Trophoblast cell (in vitro differentiated cells and primary cell): ENCODE data around the gene SERPINH1.
"Not testable (repeated sequence)": the region's sequence is repeated elsewhere in the genome, so short reads cannot be mapped to it uniquely, and the experiment has no call there.

Experiments used
- DNase-seq, 2 donors: peaks; one replicate each; pipeline ENCODE4 v3.0.0-alpha.2; 2016
- H2AFZ ChIP-seq: 2 replicates; pipeline ENCODE4 v1.6.1; 2013; ENCODE audit warnings: low read length, moderate library complexity, mild to moderate bottlenecking; ENCODE audit not compliant: insufficient read depth, poor library complexity
- H2AK5ac ChIP-seq: 2 replicates; pipeline ENCODE4 v1.6.1; 2013; ENCODE audit warnings: mild to moderate bottlenecking, low read length
- H2BK120ac ChIP-seq: 2 replicates; pipeline ENCODE4 v1.6.1; 2013; ENCODE audit warnings: low read length, mild to moderate bottlenecking, moderate library complexity; ENCODE audit not compliant: insufficient read depth, poor library complexity
- H2BK12ac ChIP-seq: 2 replicates; pipeline ENCODE4 v1.6.1; 2013; ENCODE audit warnings: mild to moderate bottlenecking, low read length, moderate library complexity
- H2BK5ac ChIP-seq: 2 replicates; pipeline ENCODE4 v1.6.1; 2013; ENCODE audit warnings: low read length, low read depth, moderate library complexity, mild to moderate bottlenecking; ENCODE audit not compliant: poor library complexity
- H3K14ac ChIP-seq: 2 replicates; pipeline ENCODE4 v1.6.1; 2013; ENCODE audit warnings: mild to moderate bottlenecking, low read length
- H3K18ac ChIP-seq: 2 replicates; pipeline ENCODE4 v1.6.1; 2013; ENCODE audit warnings: mild to moderate bottlenecking, low read length
- H3K23ac ChIP-seq: 2 replicates; pipeline ENCODE4 v1.6.1; 2013; ENCODE audit warnings: low read length
- H3K27ac ChIP-seq: 2 replicates; pipeline ENCODE4 v1.5.1; 2013; ENCODE audit warnings: low read depth, mild to moderate bottlenecking, inconsistent platforms, low read length, moderate library complexity
- H3K27me3 ChIP-seq: 2 replicates; pipeline ENCODE4 v1.6.1; 2013; ENCODE audit warnings: inconsistent platforms, mild to moderate bottlenecking, low read length, moderate library complexity; ENCODE audit not compliant: insufficient read depth
- H3K36me3 ChIP-seq, 2 experiments: 1 replicate in 1 of 2; 2 replicates in 1 of 2; pipeline ENCODE4 v1.6.1; 2013; ENCODE audit warnings: low read length in 2 of 2, mild to moderate bottlenecking in 2 of 2, moderate library complexity in 1 of 2; ENCODE audit not compliant: insufficient read depth in 2 of 2, control insufficient read depth in 1 of 2
- H3K4ac ChIP-seq: 2 replicates; pipeline ENCODE4 v1.6.1; 2013; ENCODE audit warnings: low read depth, mild to moderate bottlenecking, low read length, moderate library complexity
- H3K4me1 ChIP-seq, 2 experiments: 1 replicate in 1 of 2; 2 replicates in 1 of 2; pipeline ENCODE4 v1.6.1; 2013; ENCODE audit warnings: low read length in 2 of 2, mild to moderate bottlenecking in 2 of 2, moderate library complexity in 1 of 2; ENCODE audit not compliant: insufficient read depth in 2 of 2, control insufficient read depth in 1 of 2
- H3K4me2 ChIP-seq: 2 replicates; pipeline ENCODE4 v1.6.1; 2013; ENCODE audit warnings: inconsistent platforms, mild to moderate bottlenecking, low read length, moderate library complexity
- H3K4me3 ChIP-seq: 2 replicates; pipeline ENCODE4 v1.5.1; 2013; ENCODE audit warnings: mild to moderate bottlenecking, low read depth, low read length, inconsistent platforms
- H3K79me1 ChIP-seq: one replicate; pipeline ENCODE4 v1.6.1; 2013; ENCODE audit warnings: low read length
- H3K79me2 ChIP-seq: 2 replicates; pipeline ENCODE4 v1.6.1; 2013; ENCODE audit warnings: low read length, mild to moderate bottlenecking; ENCODE audit not compliant: control insufficient read depth, insufficient read depth, poor library complexity
- H3K9ac ChIP-seq: 2 replicates; pipeline ENCODE4 v1.6.1; 2013; ENCODE audit warnings: mild to moderate bottlenecking, low read length
- H3K9me3 ChIP-seq: 2 replicates; pipeline ENCODE4 v1.6.1; 2013; ENCODE audit warnings: low read depth, mild to moderate bottlenecking, control low read depth, inconsistent platforms, low read length; ENCODE audit not compliant: insufficient read depth
- H4K12ac ChIP-seq: 2 replicates; pipeline ENCODE4 v1.6.1; 2013; ENCODE audit warnings: low read depth, mild to moderate bottlenecking, low read length, moderate library complexity
- H4K8ac ChIP-seq: 2 replicates; pipeline ENCODE4 v1.6.1; 2013; ENCODE audit warnings: low read depth, mild to moderate bottlenecking, low read length, moderate library complexity
- H4K91ac ChIP-seq: one replicate; pipeline ENCODE4 v1.6.1; 2013; ENCODE audit warnings: low read depth, mild to moderate bottlenecking, low read length, moderate library complexity
- WGBS: extraction: QIAGEN DNeasy Blood & Tissue Kit; methylation state at CpG from one replicate; pipeline ENCODE4 v1.1.7; 2013; ENCODE audit warnings: missing lambda C conversion rate; ENCODE audit not compliant: insufficient read length, insufficient coverage; ENCODE audit errors: extremely low coverage; 5-methylcytosine and 5-hydroxymethylcytosine counted together

Gene SERPINH1

GRCh38 chr11:75582895-75583717 is 21.1 kb downstream of the SERPINH1 start:
- DNase-seq = peak in 1 of 2 donors; percentile 69
- no CpG with 5 or more reads among the region's 68 CpGs for WGBS

DNA sequence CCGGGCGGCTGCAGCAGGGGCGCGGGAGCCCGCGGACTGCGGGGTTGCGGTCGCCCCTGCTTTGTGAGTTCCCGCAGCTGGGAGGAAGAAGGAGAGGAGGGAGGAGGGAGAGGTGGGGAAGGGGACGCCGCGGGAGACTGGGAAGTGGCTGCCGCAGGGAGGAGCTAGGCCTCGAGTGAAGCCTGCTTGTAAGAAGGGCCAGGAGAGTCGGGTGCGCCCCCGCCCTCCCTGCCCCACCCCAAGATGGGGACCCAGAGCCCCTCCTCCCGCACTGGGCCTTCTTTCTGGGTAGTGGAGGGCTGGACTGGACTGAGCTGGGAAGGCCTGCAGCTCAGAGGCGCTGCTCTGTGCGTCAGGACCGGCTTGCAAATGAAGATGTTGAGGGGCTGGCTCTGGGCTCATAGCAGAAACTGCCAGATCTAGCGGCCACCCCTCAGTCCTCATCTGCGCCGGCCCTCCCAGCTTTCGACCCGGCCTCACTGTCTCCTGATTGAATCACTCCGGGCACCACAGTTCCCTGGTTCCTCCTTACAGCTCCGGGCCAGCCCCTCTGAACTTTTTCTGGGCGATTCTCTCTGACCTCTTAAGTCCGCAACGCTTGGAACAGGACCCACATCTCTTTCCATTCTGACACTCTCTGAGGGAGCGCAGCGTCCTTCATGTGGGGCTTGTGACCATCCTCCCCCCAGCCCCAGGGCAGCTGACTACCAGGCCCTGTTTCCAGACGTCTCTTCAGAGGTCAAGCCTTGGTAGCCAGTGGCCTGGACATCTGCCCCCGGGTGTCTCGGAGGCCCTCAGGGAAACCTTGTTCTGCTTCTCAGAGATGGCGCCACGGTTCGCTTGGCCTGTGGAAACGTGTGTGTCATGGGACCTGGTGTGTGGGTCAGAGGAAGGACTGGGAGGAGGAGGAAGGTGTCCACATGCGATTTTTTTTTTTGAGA is 21.9 kb downstream of the SERPINH1 start:
- H2BK5ac ChIP-seq = peak overlapping the region; percentile 90
- peak overlapping the region; percentile 73 for H2AFZ ChIP-seq
- H2BK120ac ChIP-seq = peak overlapping the region; percentile 91
- H3K14ac ChIP-seq = peak overlapping the region; percentile 91
- peaks cover 9 to 10% of the 10 kb centered on the region in 2 experiments for H3K4me1 ChIP-seq
- H3K18ac ChIP-seq = peak overlapping the region; percentile 89
- no peaks in the 10 kb centered on the region for H3K27me3 ChIP-seq
- H3K23ac ChIP-seq = no peak overlapping the region
- H3K9ac ChIP-seq = peak overlapping the region; percentile 81
- H4K12ac ChIP-seq = peak overlapping the region; percentile 93
- peak overlapping the region; percentile 84 for H3K4me2 ChIP-seq
- H4K8ac ChIP-seq = peak overlapping the region; percentile 89
- no peaks in the 10 kb centered on the region for H3K36me3 ChIP-seq
- peaks cover 6% of the 10 kb centered on the region for H3K79me2 ChIP-seq
- peak overlapping the region; percentile 96 for H4K91ac ChIP-seq
- no peaks in the 10 kb centered on the region for H3K9me3 ChIP-seq
- WGBS = no CpG with 5 or more reads among the region's 42 CpGs
- H2BK12ac ChIP-seq = no peak overlapping the region
- H3K79me1 ChIP-seq = peaks cover 14% of the 10 kb centered on the region
- H3K27ac ChIP-seq = peak overlapping the region; percentile 88
- H2AK5ac ChIP-seq = peak overlapping the region; percentile 55
- H3K4ac ChIP-seq = peak overlapping the region; percentile 87
- peak overlapping the region; percentile 76 for H3K4me3 ChIP-seq
- peak in 1 of 2 donors; percentile 33 for DNase-seq

More at GRCh38 chr11:75582895-75583717, 21.1 kb downstream of the SERPINH1 start:
- Histone ChIP-seq H3K79me1 (peaks cover 14% of the 10 kb centered on the region), H2BK5ac (peak overlapping the region; percentile 90), H3K9me3 (no peaks in the 10 kb centered on the region), H4K91ac (peak overlapping the region; percentile 96), H3K23ac (no peak overlapping the region), H3K4me3 (peak overlapping the region; percentile 76), H4K8ac (peak overlapping the region; percentile 89), H3K18ac (peak overlapping the region; percentile 89), H3K4me1 (peaks cover 9 to 10% of the 10 kb centered on the region in 2 experiments), H3K14ac (peak overlapping the region; percentile 91), H2BK12ac (no peak overlapping the region), H3K4ac (peak overlapping the region; percentile 87), H3K9ac (peak overlapping the region; percentile 88), H3K79me2 (peaks cover 6% of the 10 kb centered on the region), H3K27me3 (no peaks in the 10 kb centered on the region), H4K12ac (peak overlapping the region; percentile 93), H2BK120ac (peak overlapping the region; percentile 91), H2AK5ac (peak overlapping the region; percentile 55), H3K27ac (peak overlapping the region; percentile 88), H2AFZ (peak overlapping the region; percentile 93), H3K4me2 (peak overlapping the region; percentile 84), H3K36me3 (no peaks in the 10 kb centered on the region)

DNA sequence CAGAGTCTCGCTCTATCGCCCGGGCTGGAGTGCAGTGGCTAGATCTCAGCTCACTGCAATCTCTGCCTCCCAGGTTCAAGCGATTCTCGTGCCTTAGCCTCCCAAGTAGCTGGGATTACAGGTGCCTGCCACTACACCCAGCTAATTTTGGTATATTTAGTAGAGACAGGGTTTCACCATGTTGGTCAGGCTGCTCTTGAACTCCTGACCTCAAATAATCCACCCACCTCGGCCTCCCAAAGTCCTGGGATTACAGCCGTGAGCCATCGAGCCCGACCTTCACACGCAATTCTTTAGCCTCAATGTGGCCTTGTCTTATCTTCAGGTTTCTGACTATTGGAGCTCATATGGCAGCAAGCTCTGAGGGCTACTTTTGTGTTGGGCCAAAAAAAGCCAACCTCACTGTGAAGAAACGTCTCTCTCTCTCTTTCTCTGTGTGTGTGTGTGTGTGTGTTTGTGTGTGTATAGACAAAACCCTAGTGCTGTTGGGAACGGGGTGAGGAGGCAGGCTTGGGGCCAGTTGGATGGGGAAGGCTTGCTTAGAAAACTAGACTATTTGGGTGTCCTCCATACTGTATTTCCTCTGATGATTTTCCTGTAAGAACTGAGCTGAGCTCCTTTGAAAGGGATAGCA is 22.7 kb downstream of the SERPINH1 start:
- not testable (repeated sequence) for DNase-seq, H3K79me2 ChIP-seq, H3K18ac ChIP-seq, H4K8ac ChIP-seq, H2AK5ac ChIP-seq, H3K14ac ChIP-seq, H3K36me3 ChIP-seq, H3K9ac ChIP-seq, H2BK12ac ChIP-seq, H4K12ac ChIP-seq, H3K4ac ChIP-seq, H3K27ac ChIP-seq, H3K4me3 ChIP-seq, H3K9me3 ChIP-seq, H2BK5ac ChIP-seq, H4K91ac ChIP-seq, H3K4me2 ChIP-seq, H2AFZ ChIP-seq, H3K23ac ChIP-seq, H3K27me3 ChIP-seq, H2BK120ac ChIP-seq
- no CpG with 5 or more reads among the region's 12 CpGs for WGBS
- peaks cover 9 to 10% of the 10 kb centered on the region in 2 experiments for H3K4me1 ChIP-seq
- peaks cover 14% of the 10 kb centered on the region for H3K79me1 ChIP-seq

DNA sequence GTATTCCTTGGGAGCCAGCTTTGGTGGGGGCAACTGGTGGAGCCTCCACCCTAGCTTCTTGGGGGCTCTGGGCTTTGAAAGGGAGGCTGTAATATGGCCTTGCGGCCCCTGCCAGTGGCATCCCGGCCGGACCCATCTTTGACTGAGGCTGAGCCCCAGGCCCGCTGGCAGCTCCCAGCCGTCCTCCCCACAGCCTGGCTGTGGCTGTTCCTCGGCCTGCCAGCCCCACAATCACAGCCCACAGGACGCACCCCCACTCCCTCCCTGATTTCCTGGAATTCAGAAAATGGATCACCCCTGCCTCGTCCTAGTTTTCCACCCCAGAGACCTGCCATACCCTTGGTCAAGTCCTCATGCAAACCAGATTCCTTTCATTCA is 23.2 kb downstream of the SERPINH1 start:
- no peak overlapping the region for H4K8ac ChIP-seq
- H3K18ac ChIP-seq = no peak overlapping the region
- no peaks in the 10 kb centered on the region for H3K36me3 ChIP-seq

More for the DNA sequence above, 23.2 kb downstream of the SERPINH1 start:
- WGBS = no CpG with 5 or more reads among the region's 8 CpGs
- Histone ChIP-seq H3K27ac (no peak overlapping the region), H2BK120ac (no peak overlapping the region), H3K79me1 (peaks cover 14% of the 10 kb centered on the region), H3K27me3 (no peaks in the 10 kb centered on the region), H3K4me2 (no peak overlapping the region), H3K23ac (no peak overlapping the region), H3K9me3 (no peaks in the 10 kb centered on the region), H2BK12ac (no peak overlapping the region), H4K91ac (no peak overlapping the region), H4K12ac (no peak overlapping the region), H3K79me2 (peaks cover 6% of the 10 kb centered on the region), H3K14ac (no peak overlapping the region), H3K4me3 (no peak overlapping the region), H3K9ac (no peak overlapping the region), H2AK5ac (no peak overlapping the region), H2BK5ac (no peak overlapping the region), H2AFZ (no peak overlapping the region), H3K4ac (no peak overlapping the region), H3K4me1 (peaks cover 9 to 10% of the 10 kb centered on the region in 2 experiments)
- no peak for DNase-seq
